EL (cell line): ENCODE data around the gene EVI5L.

Experiments
- DNase-seq: peaks from one replicate; pipeline ENCODE4 v3.0.0-alpha.2; 2016

EVI5L gene

GRCh38 chr19:7818806-7819205, 11.2 kb upstream of the EVI5L start:
- DNase-seq: no peak

GRCh38 chr19:7819337-7819736, 10.7 kb upstream of the EVI5L start:
- no peak for DNase-seq

- no peak for DNase-seq
These were observed 9.4 kb upstream of the EVI5L start for GRCh38 chr19:7820588-7820987.

DNA sequence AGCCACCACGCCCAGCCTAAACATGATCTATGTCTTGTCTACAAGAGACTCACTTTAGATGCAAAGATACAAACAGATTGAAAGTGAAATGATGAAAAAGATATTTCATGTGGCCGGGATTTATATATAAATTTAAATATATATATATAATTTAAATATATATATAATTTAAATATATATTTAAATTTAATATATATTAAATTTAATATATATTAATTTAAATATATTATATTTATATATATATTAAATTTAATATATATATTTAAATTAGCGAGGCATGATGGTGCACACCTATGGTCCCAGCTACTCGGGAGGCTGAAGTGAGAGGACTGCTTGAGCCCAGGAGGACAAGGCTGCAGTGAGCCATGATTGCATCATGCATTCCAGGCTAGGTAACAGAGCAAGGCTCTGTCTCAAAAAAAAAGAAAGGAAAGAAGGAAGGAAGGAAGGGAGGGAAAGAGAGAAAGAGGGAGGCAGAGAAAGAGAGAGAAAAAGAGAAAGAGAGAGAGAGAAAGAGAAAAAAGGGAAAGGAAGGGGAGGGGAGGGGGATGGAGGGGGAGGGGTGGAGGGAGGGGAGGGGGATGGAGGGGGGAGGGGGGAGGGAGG, 7.0 kb upstream of the EVI5L start:
- DNase-seq: no peak

- DNase-seq: no peak
These were observed 6.2 kb upstream of the EVI5L start for GRCh38 chr19:7823686-7824301.

DNA sequence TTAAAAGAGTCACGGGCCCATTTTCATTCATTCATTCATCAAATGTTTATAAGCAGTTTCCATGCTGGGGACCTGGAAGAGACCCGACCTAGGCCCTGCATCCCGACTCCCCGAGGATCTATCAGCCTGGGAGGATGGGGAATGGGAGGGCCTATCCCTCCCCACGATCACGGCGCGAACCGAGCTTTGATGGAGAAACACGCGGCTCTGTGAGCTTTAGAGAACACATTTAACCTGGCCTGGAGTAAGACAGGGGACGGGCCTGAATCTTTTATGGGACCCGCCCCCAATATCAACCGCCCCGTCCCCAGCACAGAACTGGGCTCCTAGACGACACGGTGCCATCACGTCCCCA, 875 bp upstream of the EVI5L start:
- no peak for DNase-seq

GRCh38 chr19:7830272-7830771, 304 bp downstream of the EVI5L start:
- no peak for DNase-seq

- DNase-seq: no peak
These were observed 805 bp downstream of the EVI5L start for GRCh38 chr19:7830823-7831222.

- DNase-seq: peak; percentile 61
These were observed 1.4 kb downstream of the EVI5L start for GRCh38 chr19:7831452-7831851.

- no peak for DNase-seq
These were observed 2.0 kb downstream of the EVI5L start for GRCh38 chr19:7832009-7832408.

DNA sequence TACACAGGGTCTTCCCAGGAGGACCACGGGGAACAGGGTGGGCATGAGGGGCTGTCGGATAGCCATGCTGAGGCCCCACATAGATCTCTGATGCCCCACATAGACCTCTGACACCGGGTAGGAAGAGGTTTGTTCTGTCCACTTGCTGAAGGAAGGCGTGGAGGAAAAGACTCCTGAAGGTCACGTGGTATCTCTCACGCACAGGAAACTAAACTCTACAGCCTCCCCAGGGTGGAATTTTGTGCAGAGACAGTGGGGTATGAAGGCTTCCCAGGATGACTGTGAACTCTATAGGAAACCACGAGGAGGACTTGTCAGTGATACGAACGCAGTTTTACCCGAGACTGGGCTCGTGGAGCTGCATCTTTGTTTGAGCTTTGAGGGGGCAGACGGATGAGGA, 2.8 kb downstream of the EVI5L start:
- peak; percentile 44 for DNase-seq

- peak; percentile 74 for DNase-seq
These were observed 3.4 kb downstream of the EVI5L start for GRCh38 chr19:7833225-7834099.

DNA sequence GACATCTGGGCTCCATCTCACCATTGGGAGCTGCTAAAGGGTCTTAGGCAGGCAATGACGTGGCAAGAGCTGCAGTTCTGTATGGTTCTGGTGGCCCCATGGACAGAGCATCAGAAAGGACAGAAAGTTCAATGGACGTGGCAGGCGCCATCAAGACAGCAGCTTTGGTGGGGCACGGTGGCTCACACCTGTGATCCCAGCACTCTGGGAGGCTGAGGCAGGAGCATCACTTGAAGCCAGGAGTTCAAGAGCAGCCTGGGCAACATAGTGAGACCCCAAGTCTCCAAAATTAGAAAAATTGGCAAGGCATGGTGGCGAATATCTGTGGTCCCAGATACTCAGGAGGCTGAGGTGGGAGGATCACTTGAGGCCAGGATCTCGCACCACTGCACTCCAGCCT, 9.5 kb downstream of the EVI5L start:
- DNase-seq: no peak

DNA sequence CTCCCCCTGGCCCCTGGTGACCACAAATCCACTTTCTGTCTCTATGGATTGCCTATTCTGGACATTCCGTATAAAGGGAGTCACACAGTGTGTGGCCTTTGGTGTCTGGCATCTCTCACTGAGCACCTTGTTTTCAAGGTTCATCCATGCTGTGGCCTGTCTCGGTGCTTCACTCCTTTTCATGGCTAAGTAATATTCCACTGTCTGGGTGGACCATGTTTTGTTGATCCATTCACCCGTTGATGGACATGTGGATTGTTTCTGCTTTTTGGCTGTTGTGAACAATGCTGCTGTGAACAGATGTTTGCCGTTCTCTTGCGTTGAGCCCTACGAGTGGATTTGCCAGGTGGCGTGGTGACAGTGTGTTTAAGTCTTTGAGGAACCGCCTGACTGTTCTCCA, 10.6 kb downstream of the EVI5L start:
- no peak for DNase-seq

GRCh38 chr19:7841751-7842660, 12.0 kb downstream of the EVI5L start:
- DNase-seq: no peak

- DNase-seq: no peak
These were observed 12.8 kb downstream of the EVI5L start for GRCh38 chr19:7842661-7843294.

GRCh38 chr19:7843521-7843920, 13.5 kb downstream of the EVI5L start:
- DNase-seq: no peak

- no peak for DNase-seq
These were observed 14.4 kb downstream of the EVI5L start for GRCh38 chr19:7844405-7844804.

- DNase-seq: no peak
These were observed 14.9 kb downstream of the EVI5L start for GRCh38 chr19:7844951-7845350.

GRCh38 chr19:7845390-7846154, 15.6 kb downstream of the EVI5L start:
- no peak for DNase-seq

DNA sequence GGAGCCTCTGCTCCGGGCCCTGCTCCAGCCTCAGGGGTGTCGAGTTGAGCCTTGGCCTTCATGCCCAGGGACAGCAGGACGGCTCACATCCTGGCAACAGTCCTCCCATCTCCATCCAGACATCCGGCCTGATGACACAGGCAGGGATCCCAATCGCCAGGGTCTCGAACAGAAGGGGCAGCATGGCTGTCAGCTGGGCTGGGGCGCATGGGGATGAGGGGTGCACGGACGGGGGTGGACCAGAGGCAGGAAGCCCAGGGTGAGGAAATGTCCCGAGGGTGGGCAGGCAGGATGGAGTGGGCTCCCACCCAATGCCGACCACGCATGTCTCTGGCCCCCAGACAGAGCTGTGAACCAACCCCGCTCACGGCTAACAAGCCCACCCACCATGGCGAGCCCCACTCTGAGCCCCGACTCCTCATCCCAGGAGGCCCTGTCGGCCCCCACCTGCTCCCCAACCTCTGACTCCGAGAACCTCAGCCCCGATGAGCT, 16.2 kb downstream of the EVI5L start:
- DNase-seq: no peak
